ENCODE measurements around the gene OR2V1.
"Not testable (repeated sequence)": the region's sequence is repeated elsewhere in the genome, so short reads cannot be mapped to it uniquely, and the experiment has no call there.

The OR2V1 gene

DNA sequence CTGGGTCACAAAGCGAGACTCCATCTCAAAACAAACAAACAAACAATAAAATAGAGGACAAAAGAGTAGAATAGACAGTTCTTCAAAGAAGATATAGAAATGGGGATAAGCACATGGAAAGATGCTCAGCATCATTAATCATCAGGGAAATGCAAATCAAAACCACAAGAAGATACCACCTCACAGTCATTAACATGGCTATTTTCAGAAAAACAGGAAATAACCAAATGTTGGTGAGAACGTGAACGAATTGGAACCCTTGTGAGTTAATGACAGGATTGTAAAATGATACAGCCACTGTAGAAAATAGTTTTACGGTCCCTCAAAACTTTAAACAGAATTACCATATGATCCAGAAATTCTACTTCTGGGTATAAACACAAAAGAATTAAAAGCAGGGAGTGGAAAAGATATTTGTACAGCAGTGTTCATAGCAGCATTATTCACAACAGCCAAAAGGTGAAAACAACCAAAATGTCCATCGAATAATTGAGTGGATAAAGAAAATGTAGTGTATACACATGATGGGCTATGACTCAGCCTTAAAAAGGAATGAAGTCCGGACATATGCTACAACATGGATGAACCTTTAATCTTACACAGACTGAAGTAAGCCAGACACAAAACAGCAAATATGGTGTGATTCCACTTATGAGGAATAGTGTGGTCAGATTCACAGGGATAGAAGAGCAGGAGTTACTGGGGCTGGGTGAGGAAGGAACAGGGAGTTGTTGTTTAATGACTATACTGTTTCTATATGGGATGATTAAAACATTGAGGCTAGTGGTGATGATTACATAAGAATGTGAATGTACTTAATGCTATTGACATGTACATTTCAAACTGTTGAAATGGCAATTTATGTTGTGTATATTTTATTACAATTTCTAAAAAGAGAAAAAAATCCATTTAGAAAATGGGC, 36.1 kb upstream of the OR2V1 start:
- H2AFZ ChIP-seq (ENCODE audit: low read depth, low read length) = no peak overlapping the region
- no peaks in the 10 kb centered on the region for H3K9me3 ChIP-seq (ENCODE audit: low read length)
- no peaks in the 10 kb centered on the region for H3K4me1 ChIP-seq (ENCODE audit: insufficient read depth, low read length)
- H3K36me3 ChIP-seq (ENCODE audit: insufficient read depth, low read length) = no peaks in the 10 kb centered on the region
- H3K27me3 ChIP-seq (ENCODE audit: insufficient read depth, low read length) = peaks cover 44% of the 10 kb centered on the region
- no peak overlapping the region for H3K4me3 ChIP-seq (ENCODE audit: low read length)

DNA sequence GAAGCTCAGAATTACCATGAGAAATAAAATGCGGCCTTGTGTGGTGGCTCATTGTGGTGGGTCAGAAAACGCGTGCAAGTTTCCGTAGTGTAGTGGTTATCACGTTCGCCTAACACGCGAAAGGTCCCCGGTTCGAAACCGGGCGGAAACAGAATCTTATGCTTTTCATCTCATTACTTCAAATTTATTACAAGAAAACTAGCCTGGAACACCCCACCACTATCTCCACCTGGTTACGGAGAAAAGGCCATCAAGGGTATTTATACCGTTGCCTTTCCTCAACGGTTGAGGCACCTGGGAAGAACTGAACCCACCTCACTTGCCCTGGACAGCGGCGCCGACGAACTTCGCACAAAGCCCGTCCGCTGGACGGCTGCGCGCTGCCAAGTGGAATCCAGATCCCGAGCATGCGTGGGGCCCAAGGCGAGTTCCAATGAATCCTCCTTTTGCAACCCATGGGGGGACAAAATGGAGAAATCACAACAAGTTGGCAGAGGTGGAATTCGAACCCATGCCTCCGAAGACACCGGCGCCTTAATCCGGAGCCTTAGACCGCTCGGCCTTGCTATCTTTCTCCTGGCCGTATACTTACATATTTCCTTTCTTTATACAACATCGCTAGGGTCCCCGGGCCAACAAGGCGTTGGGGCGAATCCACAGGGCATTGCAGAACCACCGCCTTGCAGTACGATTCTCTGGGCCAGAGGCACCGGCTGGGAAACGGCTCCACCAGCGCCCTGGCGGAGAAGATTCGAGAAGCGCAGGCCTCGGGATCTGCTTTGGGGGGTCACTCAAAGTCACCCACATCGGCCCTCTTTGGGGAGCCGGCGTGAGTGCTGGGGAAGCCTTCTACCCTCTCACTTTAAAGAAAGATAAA, 33.3 kb upstream of the OR2V1 start:
- Histone ChIP-seq H3K27me3 (ENCODE audit: insufficient read depth, low read length) (peaks cover 18% of the 10 kb centered on the region), H3K9me3 (ENCODE audit: low read length) (no peaks in the 10 kb centered on the region), H3K4me3 (ENCODE audit: low read length) (no peak overlapping the region), H3K4me1 (ENCODE audit: insufficient read depth, low read length) (peaks cover 2% of the 10 kb centered on the region), H3K36me3 (ENCODE audit: insufficient read depth, low read length) (no peaks in the 10 kb centered on the region), H2AFZ (ENCODE audit: low read depth, low read length) (no peak overlapping the region)

DNA sequence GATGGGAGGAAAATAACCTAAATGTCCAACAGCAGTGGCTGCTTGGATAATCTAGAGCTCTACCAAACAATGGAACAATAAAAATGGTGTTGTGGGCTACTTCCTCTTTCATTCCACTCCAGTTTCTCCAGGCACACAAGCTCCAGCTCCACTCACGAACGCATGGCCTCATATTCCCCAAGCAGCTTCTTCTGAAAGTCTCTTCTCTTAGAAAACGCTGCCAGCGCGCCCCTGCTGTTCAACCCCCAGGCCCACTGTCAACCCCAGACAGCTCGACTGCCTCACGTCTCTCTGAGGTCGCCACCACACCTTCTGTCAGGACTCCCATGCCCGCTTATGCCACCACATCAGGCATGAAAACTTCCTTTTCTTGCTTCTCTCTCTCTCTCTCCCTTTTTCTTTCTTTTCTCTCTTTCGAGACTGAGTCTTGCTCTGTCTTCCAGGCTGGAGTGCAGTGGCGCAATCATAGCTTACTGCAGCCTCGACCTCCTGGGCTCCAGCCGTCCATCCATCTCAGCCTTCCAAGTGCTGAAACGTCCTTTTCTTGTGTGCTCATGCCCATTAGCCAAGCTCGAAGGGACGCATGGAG, 32.6 kb upstream of the OR2V1 start:
- H3K4me1 ChIP-seq (ENCODE audit: insufficient read depth, low read length) = peaks cover 2% of the 10 kb centered on the region
- H3K36me3 ChIP-seq (ENCODE audit: insufficient read depth, low read length) = no peaks in the 10 kb centered on the region
- no peak overlapping the region for H2AFZ ChIP-seq (ENCODE audit: low read depth, low read length)
- no peak overlapping the region for H3K4me3 ChIP-seq (ENCODE audit: low read length)
- no peaks in the 10 kb centered on the region for H3K9me3 ChIP-seq (ENCODE audit: low read length)
- H3K27me3 ChIP-seq (ENCODE audit: insufficient read depth, low read length) = peaks cover 11% of the 10 kb centered on the region

DNA sequence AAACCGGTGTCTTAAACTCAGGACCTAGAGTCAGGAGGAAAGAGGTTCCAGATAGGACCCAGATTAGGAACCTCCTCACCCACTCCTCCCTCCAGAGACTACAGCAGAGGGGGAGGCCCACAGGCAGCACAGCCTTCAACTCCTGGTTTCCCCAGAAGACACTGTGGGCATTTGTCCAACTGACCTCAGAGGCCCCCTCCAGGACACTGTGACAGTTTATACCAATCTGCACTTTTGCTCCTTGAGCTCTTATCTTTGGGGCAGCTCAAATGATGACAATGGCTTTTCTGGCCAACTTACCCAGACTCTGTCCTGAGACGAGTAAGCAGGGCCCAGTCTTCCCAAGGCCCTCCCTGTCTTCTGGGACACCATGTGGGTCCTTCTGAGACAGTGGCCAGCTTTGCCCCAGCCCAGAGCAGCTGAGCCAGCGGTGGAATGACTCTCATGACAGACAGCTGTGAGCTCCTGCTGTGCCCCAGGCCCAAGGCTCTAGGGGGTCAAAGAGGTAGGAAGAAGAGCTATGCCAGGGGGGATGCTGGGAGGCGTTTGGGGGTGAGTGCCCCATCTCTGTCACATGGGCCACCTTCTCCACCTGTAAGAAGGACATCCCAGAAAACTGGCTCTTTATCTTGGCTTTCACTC, 30.7 kb upstream of the OR2V1 start:
- no peaks in the 10 kb centered on the region for H3K9me3 ChIP-seq (ENCODE audit: low read length)
- no peak overlapping the region for H2AFZ ChIP-seq (ENCODE audit: low read depth, low read length)
- peaks cover 7% of the 10 kb centered on the region for H3K27me3 ChIP-seq (ENCODE audit: insufficient read depth, low read length)
- peaks cover 2% of the 10 kb centered on the region for H3K4me1 ChIP-seq (ENCODE audit: insufficient read depth, low read length)
- peak overlapping the region; percentile 45 for H3K4me3 ChIP-seq (ENCODE audit: low read length)
- H3K36me3 ChIP-seq (ENCODE audit: insufficient read depth, low read length) = no peaks in the 10 kb centered on the region

DNA sequence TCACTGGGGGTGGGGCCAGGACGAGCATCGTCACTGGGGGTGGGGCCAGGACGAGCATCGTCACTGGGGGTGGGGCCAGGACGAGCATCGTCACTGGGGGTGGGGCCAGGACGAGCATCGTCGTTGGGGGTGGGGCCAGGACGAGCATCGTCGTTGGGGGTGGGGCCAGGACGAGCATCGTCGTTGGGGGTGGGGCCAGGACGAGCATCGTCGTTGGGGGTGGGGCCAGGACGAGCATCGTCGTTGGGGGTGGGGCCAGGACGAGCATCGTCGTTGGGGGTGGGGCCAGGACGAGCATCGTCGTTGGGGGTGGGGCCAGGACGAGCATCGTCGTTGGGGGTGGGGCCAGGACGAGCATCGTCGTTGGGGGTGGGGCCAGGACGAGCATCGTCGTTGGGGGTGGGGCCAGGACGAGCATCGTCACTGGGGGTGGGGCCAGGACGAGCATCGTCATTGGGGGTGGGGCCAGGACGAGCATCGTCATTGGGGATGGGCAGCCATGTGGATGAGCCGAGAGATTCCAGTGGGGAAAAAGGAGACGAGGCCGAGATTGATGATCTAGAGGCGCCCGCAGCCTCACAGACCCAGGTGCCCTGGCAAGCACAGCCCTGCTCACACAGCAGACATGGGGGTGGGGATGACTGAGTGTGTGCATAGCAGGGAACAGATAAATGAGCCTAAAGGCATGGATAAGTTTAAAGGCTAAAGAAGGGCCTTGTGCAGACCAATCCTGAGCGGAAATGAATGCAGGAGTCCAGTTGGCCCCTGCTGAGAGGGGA, 30.0 kb upstream of the OR2V1 start:
- not testable (repeated sequence) for H3K36me3 ChIP-seq (ENCODE audit: insufficient read depth, low read length); H2AFZ ChIP-seq (ENCODE audit: low read depth, low read length); H3K9me3 ChIP-seq (ENCODE audit: low read length); H3K27me3 ChIP-seq (ENCODE audit: insufficient read depth, low read length); H3K4me1 ChIP-seq (ENCODE audit: insufficient read depth, low read length)
- H3K4me3 ChIP-seq (ENCODE audit: low read length) = peak overlapping the region; percentile 45

DNA sequence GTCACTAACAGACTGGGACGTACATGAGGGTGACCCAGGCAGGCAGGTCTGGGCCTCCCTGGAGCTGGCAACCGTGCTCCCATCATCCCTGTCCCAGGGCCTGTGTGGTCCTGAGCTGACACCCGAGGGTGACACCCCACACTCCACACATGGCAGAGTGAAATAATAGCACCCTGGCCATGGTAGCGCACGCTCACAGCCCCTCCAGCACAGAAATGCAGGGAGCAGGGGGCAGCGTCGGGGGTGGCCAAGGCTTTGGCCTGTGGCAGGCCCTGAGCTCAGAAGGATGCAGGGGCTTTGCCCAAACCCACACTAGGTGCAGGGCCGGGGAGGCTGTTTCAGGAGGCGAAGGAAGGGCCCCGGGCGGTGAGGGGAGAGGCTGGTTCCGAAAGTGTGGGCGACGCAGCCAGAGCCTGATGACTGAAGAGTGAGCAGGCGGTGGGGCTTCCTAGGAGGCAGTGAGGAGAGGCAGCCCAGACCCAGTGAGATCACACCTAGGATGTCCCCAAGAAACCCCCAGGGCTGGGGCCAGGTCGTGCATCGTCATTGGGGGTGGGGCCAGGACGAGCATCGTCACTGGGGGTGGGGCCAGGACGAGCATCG, 29.3 kb upstream of the OR2V1 start:
- H3K4me1 ChIP-seq (ENCODE audit: insufficient read depth, low read length) = peaks cover 2% of the 10 kb centered on the region
- peaks cover 7% of the 10 kb centered on the region for H3K27me3 ChIP-seq (ENCODE audit: insufficient read depth, low read length)
- no peaks in the 10 kb centered on the region for H3K36me3 ChIP-seq (ENCODE audit: insufficient read depth, low read length)
- H3K9me3 ChIP-seq (ENCODE audit: low read length) = no peaks in the 10 kb centered on the region
- H3K4me3 ChIP-seq (ENCODE audit: low read length) = peak overlapping the region; percentile 42
- H2AFZ ChIP-seq (ENCODE audit: low read depth, low read length) = no peak overlapping the region

DNA sequence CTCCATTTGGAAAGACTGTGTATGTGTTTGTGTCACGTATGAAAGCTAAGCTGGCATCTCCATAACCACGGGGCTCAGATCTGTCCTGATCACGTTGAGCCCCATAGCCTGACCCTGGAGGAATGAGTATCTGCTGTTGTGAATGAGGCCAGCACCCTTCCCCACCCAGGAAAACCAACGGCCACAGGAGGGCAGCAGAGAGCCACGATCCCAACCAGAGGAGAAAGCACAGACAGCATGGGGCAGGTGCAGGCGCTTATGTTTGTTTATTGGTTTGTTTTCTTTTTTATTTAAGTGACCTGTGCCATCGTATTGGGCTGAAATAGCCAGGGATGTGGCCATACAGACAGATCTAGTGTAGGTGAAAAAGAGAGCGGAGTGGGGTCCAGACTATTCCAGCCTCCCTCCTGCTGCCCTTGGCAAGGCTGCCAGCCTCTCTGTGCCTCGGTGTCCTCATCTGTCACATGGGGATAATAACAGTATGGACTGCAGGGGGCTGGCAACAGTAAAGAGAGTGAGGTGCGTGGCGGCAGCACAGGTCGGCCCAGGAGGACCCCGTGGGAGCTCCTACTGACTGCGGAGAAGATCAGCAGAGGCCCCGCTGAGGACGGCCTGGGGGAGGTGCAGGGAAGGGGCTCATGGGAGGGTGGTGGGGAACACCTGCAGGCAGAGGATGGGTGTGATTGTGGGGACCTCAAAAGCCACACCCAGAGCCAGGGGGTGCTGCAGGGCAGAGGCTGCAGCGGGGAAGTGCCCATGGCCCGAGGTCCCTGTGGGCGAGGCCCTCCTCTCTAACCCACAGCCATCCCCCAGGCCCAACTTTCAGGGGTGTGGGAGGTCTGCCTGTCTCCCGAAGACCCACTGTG, 28.6 kb upstream of the OR2V1 start:
- Histone ChIP-seq H3K36me3 (ENCODE audit: insufficient read depth, low read length) (no peaks in the 10 kb centered on the region), H3K4me3 (ENCODE audit: low read length) (no peak overlapping the region), H3K9me3 (ENCODE audit: low read length) (no peaks in the 10 kb centered on the region), H2AFZ (ENCODE audit: low read depth, low read length) (no peak overlapping the region), H3K27me3 (ENCODE audit: insufficient read depth, low read length) (peaks cover 5% of the 10 kb centered on the region), H3K4me1 (ENCODE audit: insufficient read depth, low read length) (peaks cover 2% of the 10 kb centered on the region)

DNA sequence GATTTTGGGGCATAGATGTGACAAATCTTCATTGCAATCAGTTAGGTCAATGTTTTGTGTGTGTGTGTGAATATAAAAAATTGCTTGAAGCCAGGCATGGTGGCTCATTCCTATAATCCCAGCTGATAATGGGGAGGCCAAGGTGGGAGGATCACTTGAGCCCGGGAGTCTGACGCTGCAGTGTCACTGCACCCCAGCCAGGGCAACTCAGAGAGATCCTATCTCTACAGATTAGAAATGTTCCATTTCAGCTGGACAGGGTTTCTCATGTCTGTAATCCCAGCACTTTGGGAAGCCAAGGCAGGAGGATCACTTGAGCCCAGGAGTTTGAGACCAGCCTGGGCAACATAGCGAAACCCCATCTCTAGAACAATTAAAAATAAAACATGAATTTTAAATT, 27.9 kb upstream of the OR2V1 start:
- Histone ChIP-seq H3K27me3 (ENCODE audit: insufficient read depth, low read length) (peaks cover 4% of the 10 kb centered on the region), H3K4me3 (ENCODE audit: low read length) (no peak overlapping the region), H3K4me1 (ENCODE audit: insufficient read depth, low read length) (peaks cover 2% of the 10 kb centered on the region), H2AFZ (ENCODE audit: low read depth, low read length) (no peak overlapping the region), H3K36me3 (ENCODE audit: insufficient read depth, low read length) (no peaks in the 10 kb centered on the region), H3K9me3 (ENCODE audit: low read length) (no peaks in the 10 kb centered on the region)

DNA sequence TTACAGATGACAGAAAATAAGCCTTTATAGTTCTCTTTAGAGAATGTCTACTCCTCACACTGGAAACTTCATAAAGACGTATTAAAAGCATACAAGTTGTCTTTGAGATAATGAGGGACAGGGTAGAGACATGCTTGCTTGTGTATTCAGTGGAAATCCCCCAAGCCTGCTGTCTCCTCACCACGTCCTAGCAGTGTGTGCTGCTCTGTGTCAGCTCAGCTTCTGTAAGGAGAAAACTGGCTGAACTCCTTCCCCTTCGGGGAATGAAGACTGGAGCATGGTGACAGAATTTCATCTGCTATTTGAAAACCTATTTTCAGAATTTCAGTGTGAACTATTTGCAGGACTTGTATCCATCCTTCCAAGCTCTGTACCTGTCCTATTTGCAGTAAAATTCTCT, 25.8 kb upstream of the OR2V1 start:
- no peaks in the 10 kb centered on the region for H3K9me3 ChIP-seq (ENCODE audit: low read length)
- H3K27me3 ChIP-seq (ENCODE audit: insufficient read depth, low read length) = no peaks in the 10 kb centered on the region
- peaks cover 2% of the 10 kb centered on the region for H3K4me1 ChIP-seq (ENCODE audit: insufficient read depth, low read length)
- H3K36me3 ChIP-seq (ENCODE audit: insufficient read depth, low read length) = no peaks in the 10 kb centered on the region
- no peak overlapping the region for H3K4me3 ChIP-seq (ENCODE audit: low read length)
- no peak overlapping the region for H2AFZ ChIP-seq (ENCODE audit: low read depth, low read length)

DNA sequence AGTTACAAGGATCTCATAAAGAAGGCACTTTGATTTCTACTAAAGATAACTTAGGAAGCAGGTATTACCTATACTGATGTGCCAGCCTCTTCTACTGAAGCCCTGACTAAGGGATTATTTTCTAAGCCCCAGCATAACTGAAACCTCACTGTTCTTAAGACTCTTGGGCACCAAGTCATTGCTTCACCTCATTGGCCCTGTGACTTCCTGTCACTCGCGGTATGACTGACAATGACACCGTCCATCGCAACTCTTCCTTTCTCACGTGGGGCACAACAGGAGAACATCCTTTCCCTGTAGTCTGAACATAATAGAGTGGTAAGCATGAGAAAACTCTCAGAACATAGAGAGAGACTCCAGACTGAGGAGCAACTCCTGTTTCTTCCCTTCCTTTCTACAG, 22.8 kb upstream of the OR2V1 start:
- Histone ChIP-seq H3K27me3 (ENCODE audit: insufficient read depth, low read length) (no peaks in the 10 kb centered on the region), H2AFZ (ENCODE audit: low read depth, low read length) (no peak overlapping the region)

DNA sequence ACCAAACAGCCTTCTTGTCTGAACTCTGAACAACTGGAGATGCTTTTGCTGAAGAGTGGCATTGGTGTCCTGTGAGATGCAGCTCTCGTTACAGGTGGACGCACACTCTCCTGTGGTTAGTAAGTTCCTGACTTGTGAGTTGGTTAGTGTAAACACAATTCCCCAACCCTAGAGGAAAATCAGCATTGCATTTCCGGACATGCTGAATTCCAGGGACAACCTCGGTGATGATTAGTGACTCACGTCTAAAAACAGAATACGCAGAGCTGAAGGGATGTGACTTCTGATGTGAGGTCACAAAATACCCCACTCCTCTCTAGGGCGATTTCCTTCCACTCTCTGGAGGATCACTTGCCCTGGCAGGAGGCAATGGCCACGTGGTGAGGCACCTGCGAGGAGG, 21.4 kb upstream of the OR2V1 start:
- Histone ChIP-seq H3K4me3 (ENCODE audit: low read length) (no peak overlapping the region), H3K9me3 (ENCODE audit: low read length) (no peaks in the 10 kb centered on the region), H3K4me1 (ENCODE audit: insufficient read depth, low read length) (no peaks in the 10 kb centered on the region), H2AFZ (ENCODE audit: low read depth, low read length) (no peak overlapping the region), H3K27me3 (ENCODE audit: insufficient read depth, low read length) (no peaks in the 10 kb centered on the region), H3K36me3 (ENCODE audit: insufficient read depth, low read length) (no peaks in the 10 kb centered on the region)

More for the DNA sequence above, 22.8 kb upstream of the OR2V1 start:
- Histone ChIP-seq H3K36me3 (ENCODE audit: insufficient read depth, low read length) (no peaks in the 10 kb centered on the region), H3K9me3 (ENCODE audit: low read length) (no peaks in the 10 kb centered on the region), H3K4me1 (ENCODE audit: insufficient read depth, low read length) (no peaks in the 10 kb centered on the region), H3K4me3 (ENCODE audit: low read length) (no peak overlapping the region)

All from neuron (in vitro differentiated cells).